ENCODE data around the gene SRPK3. TPM values are rescaled to one million over a fixed set of nuclear protein-coding genes. Genes with fewer than 3 reads are reported as not detected.
A peak's percentile ranks its signal among the peaks of the same experiment; 100 is the strongest.

SRPK3 gene
- polyA plus RNA-seq, 1 donor (not counting 4 experiments of a cell fraction or from before 2014, with no cell fraction given) = 0.10 TPM

DNA sequence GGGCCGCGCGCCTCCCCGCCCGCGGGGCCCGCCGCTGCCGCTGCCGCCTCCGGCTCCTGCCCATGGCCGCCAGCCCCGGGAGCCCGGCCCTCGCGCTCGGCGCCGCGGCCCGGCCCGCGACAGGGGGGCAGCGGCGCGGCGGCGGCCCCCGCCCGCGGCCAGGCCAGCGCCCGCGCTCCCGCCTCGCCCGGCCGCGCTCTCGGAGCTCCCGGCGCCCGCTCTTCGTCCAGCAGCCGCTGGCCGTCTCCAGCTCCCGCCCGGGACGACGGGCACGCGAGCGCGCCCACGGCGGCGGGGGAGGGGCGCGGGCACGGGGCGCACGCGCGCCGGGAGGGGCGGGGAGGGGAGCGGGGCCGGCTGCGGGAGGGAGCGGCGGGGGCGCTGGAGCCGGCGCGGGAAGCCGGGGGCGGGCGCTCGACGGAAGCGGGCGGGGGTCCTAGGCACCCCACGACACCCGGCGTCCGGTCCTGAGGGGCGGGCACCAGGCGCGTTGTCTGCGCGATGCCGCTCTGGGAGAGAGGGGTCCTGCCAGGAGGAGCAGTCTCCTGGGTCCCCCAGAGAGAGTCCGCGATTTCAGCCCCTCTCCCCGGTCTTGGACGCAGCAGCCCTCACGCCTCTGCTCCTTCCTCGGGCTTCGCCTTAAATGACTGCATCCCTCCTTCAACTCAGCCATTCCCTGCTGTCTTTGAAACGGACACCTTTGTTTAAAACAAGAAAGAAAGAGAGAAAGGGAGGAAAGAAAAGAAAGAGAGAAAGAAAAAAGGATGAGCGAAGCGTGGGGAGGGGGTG is 50.0 kb downstream of the SRPK3 start:
- no peak overlapping the region for H3K27ac ChIP-seq (ENCODE audit: control insufficient read depth, insufficient read depth, low read length)
- H3K27me3 ChIP-seq (ENCODE audit: control insufficient read depth, extremely low read depth, insufficient read depth, low read length) = peaks cover 46% of the 10 kb centered on the region
- no peaks in the 10 kb centered on the region for H3K79me2 ChIP-seq (ENCODE audit: control insufficient read depth, insufficient read depth, low read length)
- no peaks in the 10 kb centered on the region for H4K20me1 ChIP-seq (ENCODE audit: control insufficient read depth, extremely low read depth, insufficient read depth, low read length)
- no peak overlapping the region for H3K9ac ChIP-seq (ENCODE audit: control insufficient read depth, extremely low read depth, insufficient read depth, low read length)
- no peak overlapping the region for H3K4me3 ChIP-seq (ENCODE audit: control insufficient read depth in 2 of 3, extremely low read depth in 1 of 3, insufficient read depth in 2 of 3, low read depth in 1 of 3, low read length in 3 of 3)
- DNase-seq (ENCODE audit: low read depth, low spot score) (no peak), FAIRE-seq (no peak)
- dilution Hi-C loops (cut with MboI; ENCODE audit: extremely low pct_ligation_motif_present, low sequenced_read_pairs) = no loop called here
- no peaks in the 10 kb centered on the region for H3K4me1 ChIP-seq (ENCODE audit: control insufficient read depth, extremely low read depth, insufficient read depth, low read length)
- H2AFZ ChIP-seq (ENCODE audit: control insufficient read depth, low read length) = no peak overlapping the region
- no peaks in the 10 kb centered on the region for H3K9me1 ChIP-seq (ENCODE audit: control insufficient read depth, extremely low read depth, insufficient read depth, low read length)
- H3K36me3 ChIP-seq (ENCODE audit: control insufficient read depth in 2 of 2, extremely low read depth in 1 of 2, insufficient read depth in 2 of 2, low read length in 2 of 2) = no peaks in the 10 kb centered on the region
- no peaks in the 10 kb centered on the region for H3K9me3 ChIP-seq (ENCODE audit: control insufficient read depth, low read depth, low read length)
- H3K4me2 ChIP-seq (ENCODE audit: control insufficient read depth, extremely low read depth, insufficient read depth, low read depth, low read length) = no peak overlapping the region
- TF ChIP-seq, protein P1, sequence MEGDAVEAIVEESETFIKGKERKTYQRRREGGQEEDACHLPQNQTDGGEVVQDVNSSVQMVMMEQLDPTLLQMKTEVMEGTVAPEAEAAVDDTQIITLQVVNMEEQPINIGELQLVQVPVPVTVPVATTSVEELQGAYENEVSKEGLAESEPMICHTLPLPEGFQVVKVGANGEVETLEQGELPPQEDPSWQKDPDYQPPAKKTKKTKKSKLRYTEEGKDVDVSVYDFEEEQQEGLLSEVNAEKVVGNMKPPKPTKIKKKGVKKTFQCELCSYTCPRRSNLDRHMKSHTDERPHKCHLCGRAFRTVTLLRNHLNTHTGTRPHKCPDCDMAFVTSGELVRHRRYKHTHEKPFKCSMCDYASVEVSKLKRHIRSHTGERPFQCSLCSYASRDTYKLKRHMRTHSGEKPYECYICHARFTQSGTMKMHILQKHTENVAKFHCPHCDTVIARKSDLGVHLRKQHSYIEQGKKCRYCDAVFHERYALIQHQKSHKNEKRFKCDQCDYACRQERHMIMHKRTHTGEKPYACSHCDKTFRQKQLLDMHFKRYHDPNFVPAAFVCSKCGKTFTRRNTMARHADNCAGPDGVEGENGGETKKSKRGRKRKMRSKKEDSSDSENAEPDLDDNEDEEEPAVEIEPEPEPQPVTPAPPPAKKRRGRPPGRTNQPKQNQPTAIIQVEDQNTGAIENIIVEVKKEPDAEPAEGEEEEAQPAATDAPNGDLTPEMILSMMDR (optimal IDR thresholded peaks at IDR 0.05 in 1 of 3, IDR thresholded peaks at IDR 0.05 in 1 of 3, conservative IDR thresholded peaks at IDR 0.05 in 1 of 3; ENCODE audit: extremely low read depth in 1 of 3, insufficient read depth in 2 of 3, low read length in 3 of 3) = no peak
- peak; percentile 77 for TF ChIP-seq EZH2 (IDR thresholded peaks at IDR 0.05; ENCODE audit: low read length)

DNA sequence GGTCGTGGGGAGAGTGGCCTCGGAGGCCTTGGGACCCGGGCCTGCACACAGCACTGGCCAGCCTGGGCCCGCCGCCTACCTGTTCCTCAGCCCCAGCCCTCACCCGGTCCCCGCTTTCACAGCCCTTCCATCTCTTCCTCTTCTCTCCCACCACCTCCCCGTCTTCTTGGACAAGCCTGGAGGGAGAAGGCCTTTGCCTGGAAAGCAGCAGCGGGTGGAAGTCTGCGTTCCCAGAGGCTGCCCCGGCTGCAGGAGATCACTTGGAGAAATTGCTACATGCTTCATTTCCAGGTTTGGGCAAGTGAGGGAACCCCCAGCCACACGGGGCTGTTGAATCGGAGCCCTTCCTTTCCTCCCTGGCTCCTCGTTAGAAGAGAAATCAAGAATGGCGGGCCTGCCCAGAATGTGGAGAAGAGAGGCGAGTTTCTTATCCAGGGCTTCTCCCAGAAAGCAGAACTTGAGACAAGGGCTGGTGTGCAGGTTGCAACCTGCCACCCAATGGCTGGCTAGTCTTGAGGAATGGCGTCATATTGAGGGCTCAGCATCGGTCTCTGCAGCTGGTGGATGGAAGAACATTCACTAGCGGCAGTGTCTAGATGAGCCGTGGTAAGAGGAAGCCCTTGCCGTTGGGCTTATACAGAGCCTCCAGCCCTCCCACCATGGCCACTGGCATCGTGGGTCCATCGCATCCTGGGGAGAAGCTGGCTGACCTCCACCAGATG is 50.7 kb downstream of the SRPK3 start:
- TF ChIP-seq EZH2 (IDR thresholded peaks at IDR 0.05; ENCODE audit: low read length) = peak; percentile 55
- TF ChIP-seq, protein P1 (optimal IDR thresholded peaks at IDR 0.05 in 1 of 3, IDR thresholded peaks at IDR 0.05 in 1 of 3, conservative IDR thresholded peaks at IDR 0.05 in 1 of 3; ENCODE audit: extremely low read depth in 1 of 3, insufficient read depth in 2 of 3, low read length in 3 of 3) = no peak
- no peaks in the 10 kb centered on the region for H3K79me2 ChIP-seq (ENCODE audit: control insufficient read depth, insufficient read depth, low read length)
- no peaks in the 10 kb centered on the region for H3K9me1 ChIP-seq (ENCODE audit: control insufficient read depth, extremely low read depth, insufficient read depth, low read length)
- no peaks in the 10 kb centered on the region for H3K36me3 ChIP-seq (ENCODE audit: control insufficient read depth in 2 of 2, extremely low read depth in 1 of 2, insufficient read depth in 2 of 2, low read length in 2 of 2)
- H4K20me1 ChIP-seq (ENCODE audit: control insufficient read depth, extremely low read depth, insufficient read depth, low read length) = no peaks in the 10 kb centered on the region
- DNase-seq (ENCODE audit: low read depth, low spot score) = no peak
- no peak overlapping the region for H3K4me2 ChIP-seq (ENCODE audit: control insufficient read depth, extremely low read depth, insufficient read depth, low read depth, low read length)
- H3K4me3 ChIP-seq (ENCODE audit: control insufficient read depth in 2 of 3, extremely low read depth in 1 of 3, insufficient read depth in 2 of 3, low read depth in 1 of 3, low read length in 3 of 3) = no peak overlapping the region
- no peak overlapping the region for H2AFZ ChIP-seq (ENCODE audit: control insufficient read depth, low read length)
- H3K27me3 ChIP-seq (ENCODE audit: control insufficient read depth, extremely low read depth, insufficient read depth, low read length) = peaks cover 46% of the 10 kb centered on the region
- no peaks in the 10 kb centered on the region for H3K9me3 ChIP-seq (ENCODE audit: control insufficient read depth, low read depth, low read length)
- FAIRE-seq = no peak
- dilution Hi-C loops (cut with MboI; ENCODE audit: extremely low pct_ligation_motif_present, low sequenced_read_pairs) = no loop called here
- H3K4me1 ChIP-seq (ENCODE audit: control insufficient read depth, extremely low read depth, insufficient read depth, low read length) = no peaks in the 10 kb centered on the region
- no peak overlapping the region for H3K27ac ChIP-seq (ENCODE audit: control insufficient read depth, insufficient read depth, low read length)
- no peak overlapping the region for H3K9ac ChIP-seq (ENCODE audit: control insufficient read depth, extremely low read depth, insufficient read depth, low read length)

All from keratinocyte (primary cell).